Measurements from ENCODE around the gene URM1.

GRCh38 chr9:128404560-128404959 is 33.4 kb downstream of the URM1 start:
- TF ChIP-seq, protein P1, sequence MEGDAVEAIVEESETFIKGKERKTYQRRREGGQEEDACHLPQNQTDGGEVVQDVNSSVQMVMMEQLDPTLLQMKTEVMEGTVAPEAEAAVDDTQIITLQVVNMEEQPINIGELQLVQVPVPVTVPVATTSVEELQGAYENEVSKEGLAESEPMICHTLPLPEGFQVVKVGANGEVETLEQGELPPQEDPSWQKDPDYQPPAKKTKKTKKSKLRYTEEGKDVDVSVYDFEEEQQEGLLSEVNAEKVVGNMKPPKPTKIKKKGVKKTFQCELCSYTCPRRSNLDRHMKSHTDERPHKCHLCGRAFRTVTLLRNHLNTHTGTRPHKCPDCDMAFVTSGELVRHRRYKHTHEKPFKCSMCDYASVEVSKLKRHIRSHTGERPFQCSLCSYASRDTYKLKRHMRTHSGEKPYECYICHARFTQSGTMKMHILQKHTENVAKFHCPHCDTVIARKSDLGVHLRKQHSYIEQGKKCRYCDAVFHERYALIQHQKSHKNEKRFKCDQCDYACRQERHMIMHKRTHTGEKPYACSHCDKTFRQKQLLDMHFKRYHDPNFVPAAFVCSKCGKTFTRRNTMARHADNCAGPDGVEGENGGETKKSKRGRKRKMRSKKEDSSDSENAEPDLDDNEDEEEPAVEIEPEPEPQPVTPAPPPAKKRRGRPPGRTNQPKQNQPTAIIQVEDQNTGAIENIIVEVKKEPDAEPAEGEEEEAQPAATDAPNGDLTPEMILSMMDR (IDR thresholded peaks at IDR 0.05), result no peak
- TF ChIP-seq SREBF2 (IDR thresholded peaks at IDR 0.05), result no peak
- TF ChIP-seq POLR2A (IDR thresholded peaks at IDR 0.05; ENCODE audit: low read length), result no peak
- TF ChIP-seq PHF8 (IDR thresholded peaks at IDR 0.05; ENCODE audit: borderline replicate concordance, low read depth), result no peak
- TF ChIP-seq MAFK (IDR thresholded peaks at IDR 0.05; ENCODE audit: partially characterized antibody), result no peak
- TF ChIP-seq HDAC2 (IDR thresholded peaks at IDR 0.05), result no peak
- no peak for TF ChIP-seq SMC3 (IDR thresholded peaks at IDR 0.05)
- TF ChIP-seq NFE2L2 (conservative IDR thresholded peaks at IDR 0.05; ENCODE audit: low read length), result no peak
- TF ChIP-seq CHD4 (IDR thresholded peaks at IDR 0.05; ENCODE audit: borderline replicate concordance), result no peak
- no peak for TF ChIP-seq RCOR1 (IDR thresholded peaks at IDR 0.05; ENCODE audit: low read depth, low read length)
- no peak for TF ChIP-seq MYC (IDR thresholded peaks at IDR 0.05; ENCODE audit: borderline replicate concordance, low read length)
- TF ChIP-seq CHD2 (IDR thresholded peaks at IDR 0.05; ENCODE audit: low read length, partially characterized antibody), result no peak
- TF ChIP-seq GATA3 (IDR thresholded peaks at IDR 0.05; ENCODE audit: borderline replicate concordance), result no peak

Data from A549 (cell line).